HEK293 (cell line): Measurements from ENCODE around the gene RNF149.

Experiments used
- CTCF ChIA-PET: fragments of 350-600 bp; formaldehyde crosslinking; extraction: SDS; loops from one replicate; lab custom pipeline; 2021; ENCODE audit warnings: antibody characterized with exemption; lab: Yijun Ruan, JAX
- POLR2A ChIA-PET: fragments of 300-600 bp; formaldehyde crosslinking; extraction: SDS; loops from one replicate; lab custom pipeline; 2020; ENCODE audit warnings: antibody characterized with exemption, inconsistent platforms; lab: Yijun Ruan, JAX
- H3K27ac ChIP-seq: fragments of 200-500 bp; sonication (Bioruptor generic); 2 replicates; pipeline ENCODE4 v1.5.1; 2014; ENCODE audit warnings: low read depth, low read length, control low read depth, inconsistent platforms; ENCODE audit errors: extremely low read depth
- H3K36me3 ChIP-seq, 2 experiments: fragments of 200-500 bp in 1 of 2; sonication (Bioruptor generic) in 1 of 2; 1 replicate in 1 of 2; 2 replicates in 1 of 2; pipeline ENCODE4 v1.5.1; 2014 to 2017; ENCODE audit warnings: inconsistent platforms in 2 of 2, low read length in 2 of 2; ENCODE audit not compliant: control insufficient read depth in 2 of 2, insufficient read depth in 1 of 2
- H3K4me1 ChIP-seq: fragments of 200-500 bp; sonication (Bioruptor generic); 2 replicates; pipeline ENCODE4 v1.5.1; 2014; ENCODE audit warnings: mild to moderate bottlenecking, low read length, inconsistent platforms; ENCODE audit not compliant: control insufficient read depth, insufficient read depth
- H3K4me3 ChIP-seq: 2 replicates; pipeline ENCODE4 v1.5.1; 2011; ENCODE audit warnings: low read depth, mild to moderate bottlenecking, control low read depth, low read length, moderate library complexity
- H3K9me3 ChIP-seq: fragments of 200-500 bp; sonication (Bioruptor generic); 2 replicates; pipeline ENCODE4 v1.5.1; 2014; ENCODE audit warnings: low read depth, low read length, inconsistent platforms; ENCODE audit not compliant: control insufficient read depth, insufficient read depth
- BCL11A ChIP-seq: fragments of 450-650 bp; formaldehyde crosslinking; IDR thresholded peaks from 2 replicates; pipeline ENCODE4 v1.5.1; 2016; ENCODE audit warnings: low read depth, missing biosample characterization, missing genetic modification characterization
- BCL11B ChIP-seq: fragments of 450-650 bp; formaldehyde crosslinking; IDR thresholded peaks from 2 replicates; pipeline ENCODE4 v1.5.1; 2016; ENCODE audit warnings: low read depth, missing biosample characterization, missing genetic modification characterization
- GLI2 ChIP-seq: fragments of 450-650 bp; formaldehyde crosslinking; IDR thresholded peaks from 2 replicates; pipeline ENCODE4; 2017; ENCODE audit warnings: missing biosample characterization, missing genetic modification characterization, low read depth, borderline replicate concordance
- GLIS2 ChIP-seq: fragments of 450-650 bp; formaldehyde crosslinking; IDR thresholded peaks from 2 replicates; pipeline ENCODE4 v1.5.1; 2016; ENCODE audit warnings: missing biosample characterization, missing genetic modification characterization
- HOXD13 ChIP-seq: sonication (generic); formaldehyde crosslinking; IDR thresholded peaks from 2 replicates; pipeline ENCODE4 v1.8.0; 2022; ENCODE audit warnings: missing genetic modification reagents, borderline replicate concordance
- KLF10 ChIP-seq: fragments of 450-650 bp; IDR thresholded peaks from 2 replicates; pipeline ENCODE4 v1.5.1; 2018; ENCODE audit warnings: missing biosample characterization, mild to moderate bottlenecking, missing genetic modification characterization
- REPIN1 ChIP-seq: fragments of 450-650 bp; formaldehyde crosslinking; IDR thresholded peaks from 2 replicates; pipeline ENCODE4 v1.5.1; 2017; ENCODE audit warnings: missing biosample characterization, missing genetic modification characterization, low read depth
- SP3 ChIP-seq: fragments of 450-650 bp; formaldehyde crosslinking; IDR thresholded peaks from 2 replicates; pipeline ENCODE4 v1.5.1; 2016; ENCODE audit warnings: missing biosample characterization, missing genetic modification characterization
- YY2 ChIP-seq: fragments of 450-650 bp; formaldehyde crosslinking; IDR thresholded peaks from 2 replicates; pipeline ENCODE4 v1.5.1; 2016; ENCODE audit warnings: missing biosample characterization, missing genetic modification characterization
- ZBTB7A ChIP-seq: fragments of 450-650 bp; formaldehyde crosslinking; IDR thresholded peaks from 2 replicates; pipeline ENCODE4 v1.5.1; 2016; ENCODE audit warnings: low read depth, missing biosample characterization, missing genetic modification characterization
- ZNF157 ChIP-seq: fragments of 450-650 bp; formaldehyde crosslinking; IDR thresholded peaks from 2 replicates; pipeline ENCODE4 v1.5.1; 2016; ENCODE audit warnings: missing biosample characterization, missing genetic modification characterization
- ZNF16 ChIP-seq: fragments of 450-650 bp; formaldehyde crosslinking; IDR thresholded peaks from 2 replicates; pipeline ENCODE4 v1.5.1; 2016; ENCODE audit warnings: low read depth, missing biosample characterization, missing genetic modification characterization
- ZNF175 ChIP-seq: fragments of 450-650 bp; formaldehyde crosslinking; IDR thresholded peaks from 2 replicates; pipeline ENCODE4 v1.5.1; 2016; ENCODE audit warnings: missing biosample characterization, missing genetic modification characterization
- ZNF266 ChIP-seq: fragments of 450-650 bp; formaldehyde crosslinking; IDR thresholded peaks from 2 replicates; pipeline ENCODE4 v1.5.1; 2016; ENCODE audit warnings: missing biosample characterization, missing genetic modification characterization, low read depth
- ZNF324 ChIP-seq: fragments of 450-650 bp; formaldehyde crosslinking; IDR thresholded peaks from 2 replicates; pipeline ENCODE4 v1.5.1; 2016; ENCODE audit warnings: missing biosample characterization, missing genetic modification characterization
- ZNF394 ChIP-seq: fragments of 450-650 bp; formaldehyde crosslinking; IDR thresholded peaks from 2 replicates; pipeline ENCODE4 v1.5.1; 2016; ENCODE audit warnings: missing biosample characterization, missing genetic modification characterization, mild to moderate bottlenecking, moderate library complexity, borderline replicate concordance
- ZNF423 ChIP-seq: fragments of 450-650 bp; formaldehyde crosslinking; IDR thresholded peaks from 2 replicates; pipeline ENCODE4 v1.5.1; 2016; ENCODE audit warnings: missing biosample characterization, missing genetic modification characterization
- ZNF521 ChIP-seq: fragments of 450-650 bp; formaldehyde crosslinking; IDR thresholded peaks from 2 replicates; pipeline ENCODE4 v1.5.1; 2017; ENCODE audit warnings: missing biosample characterization, mild to moderate bottlenecking, missing genetic modification characterization
- ZNF530 ChIP-seq: fragments of 450-650 bp; formaldehyde crosslinking; IDR thresholded peaks from 2 replicates; pipeline ENCODE4 v1.5.1; 2016; ENCODE audit warnings: low read depth, missing biosample characterization, missing genetic modification characterization
- ZNF660 ChIP-seq: fragments of 450-650 bp; IDR thresholded peaks from 2 replicates; pipeline ENCODE4 v1.5.1; 2018; ENCODE audit warnings: missing biosample characterization, mild to moderate bottlenecking, missing genetic modification characterization
- ZNF701 ChIP-seq: fragments of 450-650 bp; formaldehyde crosslinking; IDR thresholded peaks from 2 replicates; pipeline ENCODE4 v1.5.1; 2016; ENCODE audit warnings: missing biosample characterization, missing genetic modification characterization
- ZNF707 ChIP-seq: fragments of 450-650 bp; formaldehyde crosslinking; IDR thresholded peaks from 2 replicates; pipeline ENCODE4 v1.5.1; 2016; ENCODE audit warnings: missing biosample characterization, missing genetic modification characterization
- ZNF785 ChIP-seq: fragments of 450-650 bp; formaldehyde crosslinking; IDR thresholded peaks from 2 replicates; pipeline ENCODE4 v1.5.1; 2016; ENCODE audit warnings: missing biosample characterization, missing genetic modification characterization
- ZNF791 ChIP-seq: fragments of 450-650 bp; formaldehyde crosslinking; IDR thresholded peaks from 2 replicates; pipeline ENCODE4 v1.5.1; 2016; ENCODE audit warnings: missing biosample characterization, missing genetic modification characterization
- TF ChIP-seq, protein P1 (sequence below): fragments of 450-650 bp; formaldehyde crosslinking; IDR thresholded peaks from 2 replicates; pipeline ENCODE4 v1.5.1; 2016; ENCODE audit warnings: missing biosample characterization, missing genetic modification characterization, low read depth
- TF ChIP-seq, protein P2 (sequence below): fragments of 450-650 bp; formaldehyde crosslinking; IDR thresholded peaks from 2 replicates; pipeline ENCODE4 v1.5.1; 2016; ENCODE audit warnings: missing biosample characterization, missing genetic modification characterization
- TF ChIP-seq, protein P3 (sequence below): fragments of 450-650 bp; formaldehyde crosslinking; IDR thresholded peaks from 2 replicates; pipeline ENCODE4 v1.5.1; 2016; ENCODE audit warnings: missing biosample characterization, missing genetic modification characterization

The RNF149 gene

DNA sequence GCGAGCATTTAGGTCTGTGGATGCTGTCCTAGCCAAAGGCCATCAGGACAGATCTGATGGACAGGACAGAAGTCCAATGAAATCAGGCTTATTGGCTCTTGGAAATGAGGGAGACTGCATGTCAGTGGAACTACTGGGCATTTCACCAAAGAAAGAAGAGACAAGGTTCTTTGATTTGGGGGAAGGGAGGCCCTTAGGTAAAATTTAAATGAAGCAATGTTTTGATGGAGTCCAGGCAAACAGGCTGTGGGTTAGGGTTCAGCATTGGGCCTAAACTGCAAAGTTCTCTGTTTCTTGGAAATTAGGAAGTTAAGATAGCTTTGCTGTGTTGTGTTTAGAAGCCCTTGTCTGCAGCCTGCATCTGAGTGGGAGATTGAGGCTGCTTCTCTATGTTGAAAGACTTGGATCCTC is 31.6 kb upstream of the RNF149 start:
- POLR2A ChIA-PET: interaction anchor here (0.7 kb wide), 1 partner anchor 226 kb away, joined by 6 read pairs; no protein-coding TSS in a partner anchor
- Histone ChIP-seq H3K4me1 (no peaks in the 10 kb centered on the region), H3K4me3 (no peak overlapping the region), H3K9me3 (no peaks in the 10 kb centered on the region), H3K27ac (no peak overlapping the region), H3K36me3 (no peaks in the 10 kb centered on the region)
- CTCF ChIA-PET: interaction anchor here (0.7 to 2.1 kb wide), 5 partner anchors 9 to 533 kb away, joined by 3 to 10 read pairs (median 5); no protein-coding TSS in a partner anchor
- no peak for TF ChIP-seq KLF10 (tag by site-specific recombination)
- TF ChIP-seq ZNF701: no peak
- TF ChIP-seq GLIS2 (tag by site-specific recombination): no peak
- no peak for TF ChIP-seq ZNF423 (tag by site-specific recombination)
- no peak for TF ChIP-seq YY2 (tag by site-specific recombination)
- TF ChIP-seq SP3 (tag by site-specific recombination): no peak
- TF ChIP-seq ZNF175 (tag by site-specific recombination): no peak
- no peak for TF ChIP-seq ZNF530 (tag by site-specific recombination)
- TF ChIP-seq ZNF157 (tag by site-specific recombination): no peak
- TF ChIP-seq BCL11A (tag by site-specific recombination): no peak
- no peak for TF ChIP-seq ZNF324
- TF ChIP-seq REPIN1 (tag by site-specific recombination): no peak
- TF ChIP-seq, protein P1, sequence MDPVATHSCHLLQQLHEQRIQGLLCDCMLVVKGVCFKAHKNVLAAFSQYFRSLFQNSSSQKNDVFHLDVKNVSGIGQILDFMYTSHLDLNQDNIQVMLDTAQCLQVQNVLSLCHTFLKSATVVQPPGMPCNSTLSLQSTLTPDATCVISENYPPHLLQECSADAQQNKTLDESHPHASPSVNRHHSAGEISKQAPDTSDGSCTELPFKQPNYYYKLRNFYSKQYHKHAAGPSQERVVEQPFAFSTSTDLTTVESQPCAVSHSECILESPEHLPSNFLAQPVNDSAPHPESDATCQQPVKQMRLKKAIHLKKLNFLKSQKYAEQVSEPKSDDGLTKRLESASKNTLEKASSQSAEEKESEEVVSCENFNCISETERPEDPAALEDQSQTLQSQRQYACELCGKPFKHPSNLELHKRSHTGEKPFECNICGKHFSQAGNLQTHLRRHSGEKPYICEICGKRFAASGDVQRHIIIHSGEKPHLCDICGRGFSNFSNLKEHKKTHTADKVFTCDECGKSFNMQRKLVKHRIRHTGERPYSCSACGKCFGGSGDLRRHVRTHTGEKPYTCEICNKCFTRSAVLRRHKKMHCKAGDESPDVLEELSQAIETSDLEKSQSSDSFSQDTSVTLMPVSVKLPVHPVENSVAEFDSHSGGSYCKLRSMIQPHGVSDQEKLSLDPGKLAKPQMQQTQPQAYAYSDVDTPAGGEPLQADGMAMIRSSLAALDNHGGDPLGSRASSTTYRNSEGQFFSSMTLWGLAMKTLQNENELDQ: no peak
- TF ChIP-seq ZNF16 (tag by site-specific recombination): no peak
- TF ChIP-seq ZNF266 (tag by site-specific recombination): no peak
- TF ChIP-seq ZNF394 (tag by site-specific recombination): no peak
- TF ChIP-seq ZBTB7A: no peak
- no peak for TF ChIP-seq ZNF785 (tag by site-specific recombination)

DNA sequence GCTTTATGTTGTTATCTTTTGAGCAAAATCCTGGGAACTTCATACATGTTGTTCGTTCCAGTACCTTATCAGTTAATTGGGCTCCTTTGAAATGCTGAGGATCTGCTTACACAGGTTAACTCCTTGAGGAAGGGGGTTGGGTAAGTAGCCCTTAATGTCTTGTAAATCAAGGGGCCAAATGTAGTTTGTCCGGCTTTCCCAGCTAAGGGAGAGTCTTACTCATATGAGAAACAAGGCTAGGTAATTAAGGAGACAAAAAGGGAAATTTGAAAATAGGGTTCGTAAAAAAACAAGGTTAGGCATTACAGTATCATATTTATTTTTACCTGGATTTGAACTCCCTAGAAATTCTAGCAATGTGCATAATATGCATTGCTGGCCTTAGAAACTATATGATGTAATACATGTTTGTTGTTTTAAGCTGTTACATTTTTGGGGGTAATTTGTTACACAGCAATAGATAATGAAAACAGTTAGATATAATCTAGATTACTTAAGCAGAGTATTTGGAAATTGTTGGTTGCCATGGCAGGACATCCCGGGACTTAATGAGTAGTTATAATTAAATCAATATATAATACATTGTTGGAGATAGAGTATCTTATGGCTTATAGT is 30.9 kb upstream of the RNF149 start:
- Histone ChIP-seq H3K4me1 (no peaks in the 10 kb centered on the region), H3K4me3 (no peak overlapping the region), H3K27ac (no peak overlapping the region), H3K9me3 (no peaks in the 10 kb centered on the region), H3K36me3 (no peaks in the 10 kb centered on the region)
- CTCF ChIA-PET: interaction anchor here (0.7 to 1.9 kb wide), 3 partner anchors 10 to 541 kb away, joined by 3 to 5 read pairs (median 3); no protein-coding TSS in a partner anchor
- no peak for TF ChIP-seq ZNF785 (tag by site-specific recombination)
- TF ChIP-seq, protein P2, sequence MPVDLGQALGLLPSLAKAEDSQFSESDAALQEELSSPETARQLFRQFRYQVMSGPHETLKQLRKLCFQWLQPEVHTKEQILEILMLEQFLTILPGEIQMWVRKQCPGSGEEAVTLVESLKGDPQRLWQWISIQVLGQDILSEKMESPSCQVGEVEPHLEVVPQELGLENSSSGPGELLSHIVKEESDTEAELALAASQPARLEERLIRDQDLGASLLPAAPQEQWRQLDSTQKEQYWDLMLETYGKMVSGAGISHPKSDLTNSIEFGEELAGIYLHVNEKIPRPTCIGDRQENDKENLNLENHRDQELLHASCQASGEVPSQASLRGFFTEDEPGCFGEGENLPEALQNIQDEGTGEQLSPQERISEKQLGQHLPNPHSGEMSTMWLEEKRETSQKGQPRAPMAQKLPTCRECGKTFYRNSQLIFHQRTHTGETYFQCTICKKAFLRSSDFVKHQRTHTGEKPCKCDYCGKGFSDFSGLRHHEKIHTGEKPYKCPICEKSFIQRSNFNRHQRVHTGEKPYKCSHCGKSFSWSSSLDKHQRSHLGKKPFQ (tag by site-specific recombination): no peak
- POLR2A ChIA-PET: no interaction called here

DNA sequence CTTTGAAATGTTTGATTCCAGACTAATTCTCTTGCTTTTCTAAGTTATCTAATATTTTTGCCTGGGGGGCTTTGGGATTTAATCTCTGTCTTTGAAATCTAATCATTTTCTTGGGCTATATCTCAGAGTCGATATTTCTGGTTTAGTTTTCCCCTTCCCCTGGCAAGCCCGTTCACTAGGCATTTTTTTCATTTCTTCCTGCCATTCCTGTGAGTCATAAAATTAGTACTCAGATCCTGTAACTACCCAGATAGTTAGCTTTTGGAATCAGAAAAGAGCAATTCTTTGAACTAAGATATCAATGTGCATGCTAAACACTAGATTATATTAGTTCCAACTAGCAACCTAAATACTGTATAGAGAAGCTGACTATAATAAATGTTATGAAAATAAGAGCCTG is 29.4 kb upstream of the RNF149 start:
- H3K36me3 ChIP-seq: no peaks in the 10 kb centered on the region
- H3K4me3 ChIP-seq: no peak overlapping the region
- ChIA-PET POLR2A (no interaction called here), CTCF (interaction anchor here (0.6 to 1.5 kb wide), 4 partner anchors 9 to 400 kb away, joined by 3 read pairs; no protein-coding TSS in a partner anchor)
- no peaks in the 10 kb centered on the region for H3K9me3 ChIP-seq
- H3K4me1 ChIP-seq: no peaks in the 10 kb centered on the region
- no peak overlapping the region for H3K27ac ChIP-seq
- TF ChIP-seq ZNF791 (tag by site-specific recombination): no peak
- TF ChIP-seq BCL11B (tag by site-specific recombination): no peak
- no peak for TF ChIP-seq GLI2 (tag by site-specific recombination)
- no peak for TF ChIP-seq ZNF521 (tag by site-specific recombination)
- no peak for TF ChIP-seq ZNF660 (tag by site-specific recombination)
- TF ChIP-seq, protein P3, sequence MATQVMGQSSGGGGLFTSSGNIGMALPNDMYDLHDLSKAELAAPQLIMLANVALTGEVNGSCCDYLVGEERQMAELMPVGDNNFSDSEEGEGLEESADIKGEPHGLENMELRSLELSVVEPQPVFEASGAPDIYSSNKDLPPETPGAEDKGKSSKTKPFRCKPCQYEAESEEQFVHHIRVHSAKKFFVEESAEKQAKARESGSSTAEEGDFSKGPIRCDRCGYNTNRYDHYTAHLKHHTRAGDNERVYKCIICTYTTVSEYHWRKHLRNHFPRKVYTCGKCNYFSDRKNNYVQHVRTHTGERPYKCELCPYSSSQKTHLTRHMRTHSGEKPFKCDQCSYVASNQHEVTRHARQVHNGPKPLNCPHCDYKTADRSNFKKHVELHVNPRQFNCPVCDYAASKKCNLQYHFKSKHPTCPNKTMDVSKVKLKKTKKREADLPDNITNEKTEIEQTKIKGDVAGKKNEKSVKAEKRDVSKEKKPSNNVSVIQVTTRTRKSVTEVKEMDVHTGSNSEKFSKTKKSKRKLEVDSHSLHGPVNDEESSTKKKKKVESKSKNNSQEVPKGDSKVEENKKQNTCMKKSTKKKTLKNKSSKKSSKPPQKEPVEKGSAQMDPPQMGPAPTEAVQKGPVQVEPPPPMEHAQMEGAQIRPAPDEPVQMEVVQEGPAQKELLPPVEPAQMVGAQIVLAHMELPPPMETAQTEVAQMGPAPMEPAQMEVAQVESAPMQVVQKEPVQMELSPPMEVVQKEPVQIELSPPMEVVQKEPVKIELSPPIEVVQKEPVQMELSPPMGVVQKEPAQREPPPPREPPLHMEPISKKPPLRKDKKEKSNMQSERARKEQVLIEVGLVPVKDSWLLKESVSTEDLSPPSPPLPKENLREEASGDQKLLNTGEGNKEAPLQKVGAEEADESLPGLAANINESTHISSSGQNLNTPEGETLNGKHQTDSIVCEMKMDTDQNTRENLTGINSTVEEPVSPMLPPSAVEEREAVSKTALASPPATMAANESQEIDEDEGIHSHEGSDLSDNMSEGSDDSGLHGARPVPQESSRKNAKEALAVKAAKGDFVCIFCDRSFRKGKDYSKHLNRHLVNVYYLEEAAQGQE (tag by site-specific recombination): no peak
- TF ChIP-seq ZNF707 (tag by site-specific recombination): no peak
- TF ChIP-seq HOXD13 (CRISPR knock-in tag): no peak
